OCI-LY3 (cell line): ENCODE data around the gene GALNT16.

Source experiments
- CTCF ChIP-seq: fragments of 200-600, 300-600 bp; sonication (generic); IDR thresholded peaks from 2 replicates; pipeline ENCODE4 v1.5.1; 2014; ENCODE audit warnings: antibody characterized with exemption, low read length, low read depth
- EZH2phosphoT487 ChIP-seq: fragments of 200-600 bp; shearing (Covaris generic); IDR thresholded peaks from 2 replicates; pipeline ENCODE4 v1.6.1; 2018; ENCODE audit warnings: antibody characterized with exemption, mixed run types, low read depth

- TF ChIP-seq CTCF (no peak), EZH2phosphoT487 (no peak)
These were observed 89.3 kb downstream of the GALNT16 start for GRCh38 chr14:69349091-69349777.
